ENCODE data around the gene PCDH15.

Gene PCDH15

DNA sequence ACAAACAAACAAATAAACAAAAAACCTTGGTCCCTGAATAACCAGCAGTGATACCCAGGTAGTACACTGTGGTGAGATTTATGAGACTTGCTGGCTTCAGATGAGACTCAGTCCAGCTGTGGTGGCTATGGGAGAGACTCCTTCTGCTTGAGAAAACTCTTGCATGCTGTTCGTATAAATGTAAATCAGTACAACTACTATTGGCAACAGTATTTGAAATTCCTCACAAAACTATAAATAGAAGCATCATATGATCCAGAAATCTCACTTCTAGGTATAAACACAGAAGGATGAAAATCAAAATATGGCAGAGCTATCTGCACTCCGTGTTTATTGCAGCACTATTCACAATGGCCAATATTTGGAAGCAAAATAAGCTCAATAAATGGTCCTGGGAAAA lies 692.1 kb downstream of the PCDH15 start:
- DNase-seq, result no peak

DNA sequence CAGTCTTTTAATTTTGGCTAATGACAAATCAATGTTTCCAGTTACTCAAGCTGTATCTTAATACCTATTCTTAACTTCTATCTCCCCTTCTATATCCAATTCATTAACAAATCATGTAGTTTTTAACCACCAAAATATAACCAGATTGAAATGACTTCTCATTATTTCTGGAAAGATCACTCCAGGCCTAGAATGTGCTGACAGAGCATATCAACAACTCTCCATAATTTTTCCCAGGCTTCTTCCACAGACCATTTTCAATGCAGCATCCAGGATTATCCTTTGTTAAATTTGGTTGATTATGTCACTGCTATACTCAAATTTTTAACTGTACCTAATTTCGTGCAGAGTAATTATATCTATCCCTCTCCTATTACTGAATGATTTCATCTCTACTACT lies 704.1 kb downstream of the PCDH15 start:
- no peak for DNase-seq

DNA sequence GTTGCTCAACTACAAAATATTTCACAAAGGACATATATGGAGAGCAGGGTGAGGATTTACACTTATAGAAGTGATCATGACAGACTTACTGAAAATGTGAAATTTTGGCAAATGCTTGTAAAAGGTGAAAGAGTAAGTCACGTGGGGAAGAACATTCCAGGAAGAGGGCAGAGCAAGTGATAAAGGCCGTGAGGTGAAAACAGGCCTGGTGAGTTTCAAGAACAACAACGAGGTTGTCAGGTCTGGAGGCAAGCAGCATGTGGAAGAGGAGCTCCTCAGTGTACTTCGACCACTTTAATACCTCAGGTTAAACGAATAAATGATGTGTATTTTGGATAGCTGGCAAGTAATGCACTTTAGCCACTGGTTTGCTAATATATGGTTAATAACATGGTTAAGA lies 706.7 kb downstream of the PCDH15 start:
- no peak for DNase-seq

DNA sequence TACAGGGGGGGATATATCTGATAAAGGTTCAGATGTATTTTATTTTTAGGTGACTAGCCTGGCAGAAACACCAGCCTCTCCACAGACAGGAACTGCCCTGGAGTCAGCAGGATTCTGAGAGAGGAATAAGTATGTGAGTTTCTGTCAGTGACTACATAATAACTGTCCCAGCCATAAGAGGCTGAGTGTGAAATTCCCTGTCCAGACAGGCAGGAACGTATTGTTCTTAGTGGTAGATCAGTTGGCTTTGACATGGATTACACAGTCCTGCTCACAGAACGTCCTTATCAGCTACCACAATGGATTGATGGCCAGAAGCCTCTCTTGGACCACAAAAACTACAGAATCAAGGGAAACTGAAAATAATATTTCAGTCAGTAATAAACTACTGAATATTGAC lies 709.8 kb downstream of the PCDH15 start:
- no peak for DNase-seq

DNA sequence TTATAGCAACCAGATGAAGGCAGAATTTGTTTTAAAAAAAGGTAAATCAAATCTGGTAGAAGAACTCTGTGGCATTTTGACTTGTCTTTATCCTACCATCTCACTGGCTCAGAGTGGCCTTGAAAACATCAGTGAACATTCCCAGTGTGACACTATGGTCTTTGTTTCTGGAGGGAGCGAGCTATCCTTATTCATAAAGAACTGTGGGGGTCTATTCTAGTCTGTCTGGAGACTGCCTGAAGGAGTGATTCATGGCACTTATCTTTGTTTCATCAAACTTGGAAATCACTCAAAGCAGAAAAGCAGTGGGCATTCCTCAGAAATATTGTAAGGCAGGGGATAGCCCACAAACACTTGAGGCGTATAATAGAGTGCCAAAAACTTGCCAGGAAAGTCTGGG lies 719.1 kb downstream of the PCDH15 start:
- DNase-seq, result no peak

DNA sequence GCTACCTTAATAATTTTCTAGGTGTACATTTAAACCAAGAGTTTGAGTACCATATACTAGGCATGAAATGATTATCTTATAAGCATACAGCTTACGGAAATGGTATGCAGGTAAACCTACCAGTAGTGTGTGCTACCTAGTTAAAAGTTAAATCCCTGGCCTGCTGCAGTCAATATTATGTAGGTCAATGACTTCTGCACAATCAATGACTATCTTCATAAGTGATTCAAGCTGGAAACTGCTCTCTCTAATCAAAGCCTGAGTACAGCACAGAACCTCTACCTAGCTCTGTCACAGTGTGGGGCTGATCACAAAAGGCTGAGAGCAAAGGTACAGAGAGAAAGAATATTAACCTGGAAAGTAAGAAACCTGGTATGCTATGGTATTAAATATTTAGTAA lies 733.7 kb downstream of the PCDH15 start:
- DNase-seq, result no peak

DNA sequence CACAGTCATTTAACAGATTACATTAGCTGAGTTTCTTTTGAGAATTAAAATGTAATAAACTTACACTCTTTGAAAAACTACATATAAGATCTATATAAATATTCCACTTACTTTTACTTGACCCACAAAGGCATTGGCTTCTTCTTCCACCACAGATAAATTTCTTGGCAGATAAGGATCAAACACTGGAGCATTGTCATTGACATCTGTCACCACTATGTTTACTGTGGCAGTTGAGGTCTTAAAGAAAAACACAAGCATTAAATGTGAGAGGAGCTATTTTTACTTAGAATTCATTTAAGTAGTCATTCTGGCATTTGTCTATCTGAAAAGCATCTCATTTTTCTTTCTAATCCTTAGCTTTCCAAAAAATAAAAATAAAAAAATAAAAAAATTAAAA lies 734.4 kb downstream of the PCDH15 start:
- DNase-seq, result no peak

DNA sequence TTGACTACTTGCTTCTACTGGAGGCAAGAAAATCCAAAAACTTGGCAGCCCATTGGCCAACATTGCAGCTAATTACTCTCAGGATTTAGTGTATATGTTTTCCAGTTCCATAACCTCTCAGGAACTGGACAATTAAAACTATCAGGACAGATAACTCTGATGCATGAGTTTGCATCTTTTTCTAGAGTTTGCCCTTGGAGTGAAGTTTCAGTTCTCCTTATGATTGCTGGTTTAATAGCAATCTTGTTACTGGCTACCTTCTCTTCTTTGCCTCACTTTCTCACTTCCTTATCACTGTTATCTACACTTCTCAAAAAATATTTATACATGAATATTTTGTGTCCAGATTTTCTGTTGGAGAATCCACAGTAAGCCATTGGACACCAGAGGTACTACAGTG lies 735.9 kb downstream of the PCDH15 start:
- DNase-seq, result no peak

DNA sequence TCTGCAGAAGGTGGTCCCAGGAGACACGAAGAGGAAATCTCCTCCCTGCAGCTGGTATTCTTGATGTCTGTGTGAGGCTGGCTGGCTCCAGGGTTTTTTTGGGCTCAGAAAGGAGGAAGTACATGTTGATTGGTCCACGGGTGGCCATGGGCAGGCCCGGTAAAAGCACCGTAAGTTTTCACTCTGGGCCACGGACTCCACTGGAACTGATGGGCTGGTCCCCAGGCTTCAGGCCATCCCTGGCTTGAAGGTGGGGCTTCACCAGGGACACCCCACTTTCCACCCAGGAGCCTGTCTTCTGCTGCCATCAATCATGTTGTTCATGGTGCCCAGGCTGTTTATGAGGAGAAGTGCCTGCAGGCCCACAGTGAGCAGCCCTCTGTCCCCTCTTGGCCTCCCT lies 736.8 kb downstream of the PCDH15 start:
- no peak for DNase-seq

DNA sequence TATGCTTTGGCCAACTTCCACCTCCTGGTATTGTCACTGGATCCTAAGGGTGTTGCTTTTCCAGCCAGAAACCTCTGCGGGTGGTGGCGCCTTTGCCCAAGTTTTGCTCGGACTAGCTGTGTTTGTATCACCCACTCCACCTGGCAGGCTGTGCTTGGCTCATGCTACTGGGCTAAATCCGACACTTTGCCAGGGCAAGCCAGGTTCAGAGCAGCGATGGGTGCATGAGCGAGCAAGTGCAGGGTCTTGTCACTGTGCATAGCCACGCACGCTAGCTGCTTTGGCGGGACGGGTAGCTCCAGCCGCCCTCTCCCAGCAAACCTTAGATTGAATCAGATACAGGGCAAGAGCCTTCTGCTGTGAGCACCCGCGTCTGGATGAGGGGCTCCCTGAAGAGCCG lies 737.5 kb downstream of the PCDH15 start:
- DNase-seq, result no peak

DNA sequence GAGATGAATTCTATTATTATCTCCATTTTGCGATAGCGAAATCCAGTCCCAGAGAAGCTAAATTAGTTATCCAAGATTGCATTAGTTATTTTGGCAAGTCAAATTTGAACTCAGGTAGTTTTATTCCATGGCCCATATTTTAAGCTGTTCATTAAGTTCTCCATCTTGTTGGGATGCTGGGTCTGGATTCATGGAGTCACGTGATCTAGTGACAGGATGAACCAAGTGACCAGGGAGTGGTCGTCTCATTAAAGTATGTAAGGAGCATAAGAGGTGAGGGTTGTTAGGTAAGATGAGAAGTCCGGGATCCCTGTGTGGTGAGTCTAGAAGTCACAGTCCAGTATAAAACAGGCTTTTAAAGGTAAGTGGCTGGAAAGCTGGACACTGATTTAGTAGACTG lies 740.5 kb downstream of the PCDH15 start:
- DNase-seq, result no peak

DNA sequence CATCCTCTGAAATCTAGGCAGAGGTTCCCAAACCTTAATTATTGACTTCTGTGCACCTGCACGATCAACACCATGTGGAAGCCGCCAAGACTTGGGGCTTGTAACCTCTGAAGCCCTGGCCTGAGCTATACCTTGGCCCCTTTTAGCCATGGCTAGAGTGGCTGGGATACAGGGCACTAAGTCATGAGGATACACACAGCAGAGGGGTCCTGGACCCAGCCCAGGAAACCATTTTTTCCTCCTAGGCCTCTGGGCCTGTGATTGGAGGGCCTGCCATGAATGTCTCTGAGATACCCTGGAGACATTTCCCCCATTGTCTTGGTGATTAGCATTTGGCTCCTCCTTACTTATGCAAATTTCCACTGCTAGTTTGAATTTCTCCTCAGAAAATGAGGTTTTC lies 743.7 kb downstream of the PCDH15 start:
- DNase-seq, result no peak

DNA sequence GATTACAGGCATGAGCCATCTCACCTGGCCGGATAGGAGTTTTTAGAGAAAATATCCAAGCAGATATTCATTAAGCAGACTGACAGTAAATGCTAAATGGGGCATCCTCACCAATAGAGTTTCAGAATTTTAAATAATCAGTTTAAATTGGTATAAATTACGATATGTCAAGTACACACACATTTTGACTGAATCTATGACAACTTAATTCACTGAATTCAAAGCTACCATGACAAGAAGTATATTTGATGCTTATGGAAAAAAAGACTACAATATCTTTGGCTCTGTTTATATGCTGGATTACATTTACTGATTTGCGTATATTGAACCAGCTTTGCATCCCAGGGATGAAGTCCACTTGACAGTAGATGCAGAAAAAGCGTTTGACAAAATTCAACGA lies 774.7 kb downstream of the PCDH15 start:
- no peak for DNase-seq

DNA sequence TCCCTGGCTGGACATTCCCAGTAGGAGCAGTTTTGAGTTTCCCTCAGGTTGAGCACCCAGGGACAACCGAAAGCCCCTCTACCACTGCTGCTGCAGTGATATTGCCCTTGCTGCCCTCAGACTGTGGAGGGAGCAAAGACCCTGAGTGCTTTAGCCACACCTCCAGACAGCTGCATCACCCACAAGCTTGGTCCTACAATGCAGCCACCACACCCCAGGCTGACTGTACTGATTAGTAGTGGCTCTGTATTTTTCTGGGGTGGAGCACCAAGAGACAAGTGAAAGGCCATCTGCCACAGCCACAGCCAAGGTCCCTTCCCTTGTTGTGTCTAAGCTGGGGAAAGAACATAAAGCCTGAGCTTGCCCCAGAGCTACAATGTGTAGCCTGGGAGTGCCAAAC lies 789.9 kb downstream of the PCDH15 start:
- no peak for DNase-seq

DNA sequence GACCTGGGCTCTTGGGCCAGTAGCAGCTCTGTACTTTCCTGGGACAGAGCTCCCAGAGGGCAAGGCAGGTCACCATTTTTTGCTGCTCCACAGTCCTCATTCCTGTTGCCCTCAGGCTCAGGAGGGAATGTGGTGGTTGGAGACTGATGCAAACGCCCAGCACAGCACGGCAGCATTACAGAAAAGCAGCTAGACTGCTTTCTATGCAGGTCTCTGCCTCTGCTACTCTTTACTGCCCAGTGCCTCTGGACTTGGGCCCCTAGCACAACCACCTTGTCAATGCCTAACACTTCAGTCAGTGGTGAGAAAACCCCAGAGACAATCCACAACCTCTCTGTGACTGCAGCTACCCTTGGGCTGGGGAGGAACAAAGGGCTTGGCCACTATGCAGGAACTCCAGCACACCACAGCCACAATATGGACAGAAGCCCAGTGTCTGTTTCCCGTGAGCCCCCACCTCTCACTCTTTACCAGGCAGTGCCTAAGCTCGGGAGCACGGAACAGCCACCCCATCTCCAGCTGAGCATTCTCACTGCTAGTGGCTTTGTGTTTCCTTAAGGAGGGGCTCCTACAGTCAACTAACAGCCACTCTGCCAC lies 790.6 kb downstream of the PCDH15 start:
- DNase-seq, result no peak

DNA sequence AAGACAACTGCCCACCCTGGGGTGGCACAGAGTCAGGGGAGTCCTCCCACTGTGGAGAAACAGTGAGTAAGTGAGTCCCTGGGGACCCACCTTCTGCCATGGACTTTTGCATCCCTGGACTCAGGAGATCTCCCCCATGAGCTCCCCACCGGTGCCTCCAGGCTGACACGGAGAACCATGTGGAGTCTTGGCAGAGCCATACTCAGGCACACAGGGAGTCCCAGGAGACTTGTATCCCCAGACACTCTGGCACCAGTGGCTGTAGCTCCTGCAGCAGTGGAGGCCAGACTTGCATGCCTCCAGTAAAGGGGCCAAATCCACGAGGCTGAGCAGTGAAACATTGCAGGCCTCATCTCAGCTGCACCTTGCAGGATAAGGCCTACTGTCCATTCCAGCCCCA lies 791.4 kb downstream of the PCDH15 start:
- no peak for DNase-seq

DNA sequence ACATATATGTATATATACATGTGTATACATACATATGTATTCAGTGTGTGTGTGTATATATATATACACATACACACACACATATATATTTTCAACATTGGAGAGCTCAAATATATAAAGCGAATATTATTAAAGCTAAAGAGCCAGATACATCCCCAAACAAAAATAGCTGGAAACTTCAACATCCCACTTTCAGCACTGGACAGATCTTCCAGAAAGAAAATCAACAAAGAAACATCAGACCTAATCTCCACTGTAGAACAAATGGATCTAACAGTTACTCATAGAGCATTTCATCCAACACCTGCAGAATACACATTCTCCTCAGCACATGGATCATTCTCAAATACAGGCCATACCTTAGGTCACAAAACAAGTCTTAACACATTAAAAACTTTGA lies 799.0 kb downstream of the PCDH15 start:
- DNase-seq, result no peak

DNA sequence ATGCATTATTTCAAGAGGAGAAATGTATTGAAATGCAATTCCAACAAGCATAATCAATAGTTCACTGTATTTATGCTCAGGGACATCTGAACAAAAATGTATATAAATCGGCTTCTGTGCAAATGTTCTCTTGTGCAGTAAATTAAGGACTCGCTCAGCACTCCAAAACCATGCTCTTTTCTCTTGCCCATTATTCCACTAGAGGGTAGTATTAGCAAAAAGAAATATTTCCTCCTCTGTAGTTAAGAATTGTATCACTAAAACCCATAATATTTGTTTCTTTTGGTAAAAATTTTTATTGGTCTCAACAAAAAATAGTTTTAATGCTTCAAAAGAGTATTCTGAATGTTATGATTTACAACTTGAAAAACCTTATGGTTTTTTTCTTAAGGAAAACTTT lies 803.1 kb downstream of the PCDH15 start:
- no peak for DNase-seq

DNA sequence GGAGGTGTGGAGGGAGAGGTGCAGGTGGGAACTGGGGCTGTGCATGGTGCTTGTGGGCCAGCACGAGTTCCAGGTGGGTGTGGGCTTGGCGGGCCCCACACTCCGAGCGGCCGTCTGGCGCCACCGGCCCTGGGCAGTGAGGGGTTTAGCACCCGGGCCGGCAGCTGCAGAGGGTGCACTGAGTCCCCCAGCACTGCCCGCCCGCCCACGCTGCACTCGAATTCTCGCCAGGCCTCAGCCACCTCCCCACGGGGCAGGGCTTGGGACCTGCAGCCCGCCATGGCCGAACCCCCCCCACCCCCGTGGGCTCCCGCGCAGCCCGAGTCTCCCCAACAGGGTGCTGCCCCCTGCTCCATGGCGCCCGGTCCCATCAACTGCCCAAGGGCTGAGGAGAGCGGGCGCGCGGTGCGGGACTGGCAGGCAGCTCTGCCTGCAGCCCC lies 810.2 kb downstream of the PCDH15 start:
- DNase-seq, result no peak

DNA sequence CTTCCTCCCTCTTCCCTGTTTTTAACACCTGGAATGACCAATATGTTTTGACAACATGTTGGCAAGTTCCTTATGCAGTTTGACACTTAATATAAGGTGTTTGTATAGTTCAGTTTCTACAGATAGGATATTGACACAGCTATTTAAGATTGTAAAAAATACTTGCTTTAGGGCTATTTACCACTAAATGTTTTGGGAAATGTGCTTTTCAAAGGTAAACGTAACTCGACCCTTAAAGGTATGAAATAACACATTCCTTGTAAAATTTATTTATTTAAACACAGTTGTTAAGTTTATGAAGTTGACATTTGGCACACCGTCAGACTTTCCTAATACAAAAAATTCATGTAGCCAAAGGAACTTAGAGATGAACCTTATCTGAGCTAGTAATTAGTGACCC lies 817.6 kb downstream of the PCDH15 start:
- no peak for DNase-seq

DNA sequence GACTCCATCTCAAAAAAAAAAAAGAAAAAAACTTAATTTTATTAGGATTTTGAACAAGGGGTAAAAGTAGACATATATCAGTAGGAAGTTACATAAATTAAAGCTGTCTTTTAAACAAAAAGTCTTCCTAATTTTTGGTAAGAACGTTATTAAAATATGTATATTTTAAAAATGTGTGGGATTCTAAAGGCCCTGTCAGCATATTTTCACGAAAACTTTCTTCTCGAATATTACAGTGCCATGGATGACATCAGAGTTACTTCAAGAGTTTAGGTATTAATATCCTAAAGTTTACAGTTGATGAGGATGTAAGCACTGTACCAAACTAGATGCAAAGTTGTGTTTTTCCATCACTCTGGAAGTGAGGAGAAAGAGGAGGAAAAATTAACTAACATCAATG lies 820.8 kb downstream of the PCDH15 start:
- no peak for DNase-seq

DNA sequence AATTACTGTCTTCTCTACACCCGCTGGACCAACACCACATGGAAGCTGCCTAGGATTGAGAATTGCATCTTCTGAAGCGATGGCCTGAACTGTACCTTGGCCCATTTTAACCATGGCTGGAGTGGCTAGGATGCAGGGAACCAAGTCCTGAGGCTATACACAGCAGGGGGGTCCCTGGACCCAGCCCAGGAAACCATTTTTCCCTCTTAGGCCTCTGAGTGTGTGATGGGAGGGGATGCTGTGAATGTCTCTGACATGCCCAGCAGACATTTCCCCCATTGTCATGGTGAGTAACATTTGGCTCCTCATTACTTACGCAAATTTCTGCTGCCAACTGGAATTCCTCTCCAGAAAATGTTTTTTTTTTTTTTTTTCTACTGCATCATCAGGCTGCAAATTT lies 822.7 kb downstream of the PCDH15 start:
- no peak for DNase-seq

DNA sequence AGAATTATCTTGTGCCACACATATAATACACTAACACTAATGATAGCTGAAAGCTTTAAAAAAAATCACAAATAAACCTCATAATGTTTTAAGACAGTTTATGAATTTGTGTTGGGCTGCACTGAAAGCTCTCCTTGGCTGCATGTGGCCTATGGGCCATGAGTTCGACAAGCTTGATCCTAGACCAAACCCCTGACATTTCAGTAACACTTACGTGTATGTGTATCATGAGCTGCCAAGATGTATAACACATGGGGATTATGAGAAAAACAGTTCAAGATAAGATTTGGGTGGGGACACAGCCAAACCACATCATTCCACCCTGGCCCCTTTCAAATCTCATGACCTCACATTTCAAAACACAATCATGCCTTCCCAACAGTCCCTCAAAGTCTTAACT lies 823.8 kb downstream of the PCDH15 start:
- no peak for DNase-seq

DNA sequence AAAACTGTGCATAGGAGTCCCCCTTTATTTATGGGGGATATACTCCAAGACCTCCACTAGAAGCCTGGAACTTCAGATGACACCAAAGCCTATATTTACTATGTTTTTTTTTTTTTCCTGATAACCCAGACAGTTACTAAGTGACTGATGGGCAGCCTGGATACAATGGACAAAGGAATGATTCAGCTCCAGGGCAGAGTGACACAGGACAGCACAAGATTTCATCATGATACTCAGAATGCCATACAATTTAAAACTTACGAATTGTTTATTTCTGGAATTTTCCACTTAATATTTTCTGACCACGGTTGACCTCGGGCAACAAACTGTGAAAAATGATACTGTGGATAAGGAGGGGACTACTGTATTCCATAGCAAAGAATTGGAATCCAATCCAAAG lies 843.6 kb downstream of the PCDH15 start:
- DNase-seq, result no peak

DNA sequence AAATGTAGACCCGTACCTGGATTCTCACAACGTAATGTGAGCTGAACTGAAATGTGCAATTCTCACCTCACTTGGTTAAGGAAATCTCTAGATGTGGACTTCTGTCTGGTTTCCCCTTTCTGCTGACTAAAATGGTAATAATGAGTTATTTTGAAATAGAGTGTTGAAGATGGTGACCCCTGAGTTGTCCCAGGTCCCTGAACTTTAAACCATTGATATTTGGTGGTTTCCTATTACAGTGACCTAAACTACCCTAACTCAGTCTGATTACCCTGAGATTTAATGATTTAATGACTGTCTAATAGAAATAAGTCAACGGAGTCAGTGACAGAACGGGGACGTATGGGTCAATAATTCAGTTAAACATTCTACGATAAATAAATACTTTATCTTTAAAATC lies 845.9 kb downstream of the PCDH15 start:
- DNase-seq, result no peak

Measured in fibroblast of skin of right quadriceps (primary cell).